BLaER1 (cell line): Measurements from ENCODE around the gene GOLGA1.
A peak's percentile ranks its signal among the peaks of the same experiment; 100 is the strongest.

Experiments
- H3K27ac ChIP-seq: shearing (Covaris generic); formaldehyde crosslinking; 2 replicates; pipeline ENCODE4 v1.8.1; 2022
- H3K27me3 ChIP-seq: shearing (Covaris generic); formaldehyde crosslinking; 2 replicates; pipeline ENCODE4 v1.8.1; 2022
- H3K36me3 ChIP-seq: shearing (Covaris generic); formaldehyde crosslinking; 2 replicates; pipeline ENCODE4 v1.8.1; 2022
- H3K4me1 ChIP-seq: shearing (Covaris generic); formaldehyde crosslinking; 2 replicates; pipeline ENCODE4 v1.8.1; 2022
- H3K4me2 ChIP-seq: shearing (Covaris generic); formaldehyde crosslinking; 2 replicates; pipeline ENCODE4 v1.8.1; 2022
- H3K4me3 ChIP-seq: shearing (Covaris generic); formaldehyde crosslinking; 2 replicates; pipeline ENCODE4 v1.8.1; 2022
- H3K9ac ChIP-seq: shearing (Covaris generic); formaldehyde crosslinking; 2 replicates; pipeline ENCODE4 v1.8.1; 2022
- H3K9me3 ChIP-seq: shearing (Covaris generic); formaldehyde crosslinking; 2 replicates; pipeline ENCODE4 v1.8.1; 2022
- H4K20me1 ChIP-seq: shearing (Covaris generic); formaldehyde crosslinking; 2 replicates; pipeline ENCODE4 v1.8.1; 2022
- Cebpa-rat ChIP-seq: shearing (Covaris generic); IDR thresholded peaks from 2 replicates; pipeline ENCODE4 v1.8.1; 2022

Gene GOLGA1

GRCh38 chr9:124877021-124877782 lies 63.7 kb downstream of the GOLGA1 start:
- H3K4me1 ChIP-seq = peaks cover 48% of the 10 kb centered on the region
- H3K36me3 ChIP-seq = peaks cover 88% of the 10 kb centered on the region
- peaks cover 68% of the 10 kb centered on the region for H4K20me1 ChIP-seq
- no peak overlapping the region for H3K4me2 ChIP-seq
- H3K9ac ChIP-seq = no peak overlapping the region
- H3K9me3 ChIP-seq = no peaks in the 10 kb centered on the region
- H3K27me3 ChIP-seq = no peaks in the 10 kb centered on the region
- no peak for TF ChIP-seq Cebpa-rat
- H3K27ac ChIP-seq = no peak overlapping the region
- no peak overlapping the region for H3K4me3 ChIP-seq

GRCh38 chr9:124875501-124875900 lies 65.4 kb downstream of the GOLGA1 start:
- no peaks in the 10 kb centered on the region for H3K27me3 ChIP-seq
- H3K36me3 ChIP-seq = peaks cover 91% of the 10 kb centered on the region
- H3K9ac ChIP-seq = no peak overlapping the region
- no peak overlapping the region for H3K4me3 ChIP-seq
- TF ChIP-seq Cebpa-rat = no peak
- peaks cover 85% of the 10 kb centered on the region for H4K20me1 ChIP-seq
- no peak overlapping the region for H3K4me2 ChIP-seq
- H3K27ac ChIP-seq = no peak overlapping the region
- H3K9me3 ChIP-seq = no peaks in the 10 kb centered on the region
- peaks cover 48% of the 10 kb centered on the region for H3K4me1 ChIP-seq

GRCh38 chr9:124873664-124874063 lies 67.2 kb downstream of the GOLGA1 start:
- no peak overlapping the region for H3K4me3 ChIP-seq
- H4K20me1 ChIP-seq = peaks cover 94% of the 10 kb centered on the region
- peaks cover 76% of the 10 kb centered on the region for H3K36me3 ChIP-seq
- H3K9me3 ChIP-seq = no peaks in the 10 kb centered on the region
- no peaks in the 10 kb centered on the region for H3K27me3 ChIP-seq
- peaks cover 41% of the 10 kb centered on the region for H3K4me1 ChIP-seq
- TF ChIP-seq Cebpa-rat = no peak
- H3K9ac ChIP-seq = peak overlapping the region; percentile 100; the same call in 1 of the 2 replicates
- H3K27ac ChIP-seq = peak overlapping the region; percentile 100; the same call in 1 of the 2 replicates
- H3K4me2 ChIP-seq = peak overlapping the region; percentile 95

GRCh38 chr9:124871156-124871561 lies 69.7 kb downstream of the GOLGA1 start:
- Histone ChIP-seq H3K27ac (peak overlapping the region; percentile 100), H3K4me2 (peak overlapping the region; percentile 95), H3K27me3 (no peaks in the 10 kb centered on the region), H4K20me1 (peaks cover 69% of the 10 kb centered on the region), H3K9ac (peak overlapping the region; percentile 100), H3K4me3 (peak overlapping the region; percentile 100), H3K4me1 (peaks cover 57% of the 10 kb centered on the region), H3K36me3 (peaks cover 51% of the 10 kb centered on the region), H3K9me3 (no peaks in the 10 kb centered on the region)
- no peak for TF ChIP-seq Cebpa-rat

- Histone ChIP-seq H4K20me1 (peaks cover 65% of the 10 kb centered on the region), H3K4me2 (peak overlapping the region; percentile 95), H3K4me1 (peaks cover 57% of the 10 kb centered on the region), H3K9ac (peak overlapping the region; percentile 100), H3K27me3 (no peaks in the 10 kb centered on the region), H3K9me3 (no peaks in the 10 kb centered on the region), H3K4me3 (peak overlapping the region; percentile 100), H3K36me3 (peaks cover 46% of the 10 kb centered on the region), H3K27ac (peak overlapping the region; percentile 100)
- no peak for TF ChIP-seq Cebpa-rat
Measured at GRCh38 chr9:124870723-124871122, 70.2 kb downstream of the GOLGA1 start.

- Histone ChIP-seq H4K20me1 (peaks cover 58% of the 10 kb centered on the region), H3K4me1 (peaks cover 57% of the 10 kb centered on the region), H3K27ac (peak overlapping the region; percentile 100), H3K36me3 (peaks cover 40% of the 10 kb centered on the region), H3K27me3 (no peaks in the 10 kb centered on the region), H3K4me2 (peak overlapping the region; percentile 95), H3K9ac (peak overlapping the region; percentile 100), H3K9me3 (no peaks in the 10 kb centered on the region), H3K4me3 (peak overlapping the region; percentile 100)
- no peak for TF ChIP-seq Cebpa-rat
Measured at GRCh38 chr9:124869986-124870560, 70.8 kb downstream of the GOLGA1 start.

- no peaks in the 10 kb centered on the region for H3K27me3 ChIP-seq
- H3K27ac ChIP-seq = peak overlapping the region; percentile 100
- H3K9me3 ChIP-seq = no peaks in the 10 kb centered on the region
- H4K20me1 ChIP-seq = peaks cover 53% of the 10 kb centered on the region
- H3K4me3 ChIP-seq = peak overlapping the region; percentile 100
- peaks cover 57% of the 10 kb centered on the region for H3K4me1 ChIP-seq
- peak overlapping the region; percentile 95 for H3K4me2 ChIP-seq
- TF ChIP-seq Cebpa-rat = no peak
- H3K36me3 ChIP-seq = peaks cover 34% of the 10 kb centered on the region
- peak overlapping the region; percentile 100 for H3K9ac ChIP-seq
Measured at GRCh38 chr9:124869466-124869985, 71.4 kb downstream of the GOLGA1 start.

- TF ChIP-seq Cebpa-rat = no peak
- Histone ChIP-seq H4K20me1 (peaks cover 45% of the 10 kb centered on the region), H3K27ac (peak overlapping the region; percentile 100), H3K9me3 (no peaks in the 10 kb centered on the region), H3K9ac (peak overlapping the region; percentile 100), H3K36me3 (peaks cover 27% of the 10 kb centered on the region), H3K4me1 (peaks cover 51% of the 10 kb centered on the region), H3K4me3 (peak overlapping the region; percentile 100), H3K27me3 (no peaks in the 10 kb centered on the region), H3K4me2 (peak overlapping the region; percentile 95)
Measured at GRCh38 chr9:124868511-124869465, 72.1 kb downstream of the GOLGA1 start.

- Histone ChIP-seq H3K4me1 (peaks cover 55% of the 10 kb centered on the region), H3K27me3 (no peaks in the 10 kb centered on the region), H3K36me3 (peaks cover 28% of the 10 kb centered on the region), H3K9me3 (no peaks in the 10 kb centered on the region), H3K27ac (no peak overlapping the region), H3K4me3 (no peak overlapping the region), H3K4me2 (peak overlapping the region; percentile 83; the same call in 1 of the 2 replicates), H3K9ac (peak overlapping the region; percentile 100; the same call in 1 of the 2 replicates), H4K20me1 (peaks cover 33% of the 10 kb centered on the region)
- no peak for TF ChIP-seq Cebpa-rat
Measured at GRCh38 chr9:124863371-124863871, 77.5 kb downstream of the GOLGA1 start.
